GM18951 (cell line): ENCODE data around the gene FBXL7.

Experiments
- POLR2A ChIP-seq: IDR thresholded peaks from 4 replicates; pipeline ENCODE4 v1.6.1; 2011; ENCODE audit warnings: mild to moderate bottlenecking; ENCODE audit not compliant: insufficient read length, insufficient read depth; ENCODE audit errors: extremely low read depth
- in situ Hi-C: fragments of 300-500 bp; cut with MboI; formaldehyde crosslinking; loops from one replicate; pipeline ENCODE4 v1.12.0; 2022; ENCODE audit warnings: low sequenced_read_pairs, mixed read lengths, inconsistent platforms; ENCODE audit not compliant: unreplicated experiment

FBXL7 gene

DNA sequence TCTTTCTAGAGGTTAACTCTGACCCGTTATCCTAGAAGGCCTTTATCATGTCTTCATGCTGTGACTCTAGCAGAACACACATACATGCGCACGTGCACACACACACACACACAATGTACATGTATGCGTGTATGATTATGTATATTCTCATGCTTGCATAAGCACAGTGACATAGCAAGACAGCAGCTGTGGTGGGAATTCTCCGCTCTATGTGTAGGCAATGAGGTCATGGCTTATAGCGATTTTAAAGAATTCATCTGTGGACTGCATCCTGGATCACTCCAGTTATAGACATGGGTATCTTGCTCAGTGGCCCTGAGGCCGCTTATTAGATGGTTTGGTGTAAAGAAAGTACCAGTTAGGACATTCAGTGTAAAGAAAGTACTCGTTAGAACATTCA is 106.2 kb downstream of the FBXL7 start:
- in situ Hi-C loops, result no loop called here
- TF ChIP-seq POLR2A, result no peak

DNA sequence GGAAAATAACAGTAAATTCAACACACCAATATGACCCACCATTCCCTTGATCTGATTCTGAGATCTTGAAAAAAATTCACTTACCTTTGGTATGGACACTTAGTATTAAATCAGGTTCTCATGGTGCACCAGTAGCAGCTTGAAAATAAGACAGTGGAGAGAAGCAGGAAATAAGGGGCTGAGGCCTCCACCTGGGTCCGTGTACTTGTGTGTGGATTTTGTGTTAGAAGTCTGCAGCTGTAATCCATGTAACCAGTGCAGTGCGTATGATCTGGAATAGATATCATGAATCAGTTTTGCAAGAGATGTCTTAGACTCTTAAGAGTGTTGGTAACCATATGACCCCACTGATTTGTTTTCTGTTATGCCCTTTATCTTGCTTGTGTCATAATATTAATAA is 107.1 kb downstream of the FBXL7 start:
- no peak for TF ChIP-seq POLR2A
- in situ Hi-C loops, result no loop called here

DNA sequence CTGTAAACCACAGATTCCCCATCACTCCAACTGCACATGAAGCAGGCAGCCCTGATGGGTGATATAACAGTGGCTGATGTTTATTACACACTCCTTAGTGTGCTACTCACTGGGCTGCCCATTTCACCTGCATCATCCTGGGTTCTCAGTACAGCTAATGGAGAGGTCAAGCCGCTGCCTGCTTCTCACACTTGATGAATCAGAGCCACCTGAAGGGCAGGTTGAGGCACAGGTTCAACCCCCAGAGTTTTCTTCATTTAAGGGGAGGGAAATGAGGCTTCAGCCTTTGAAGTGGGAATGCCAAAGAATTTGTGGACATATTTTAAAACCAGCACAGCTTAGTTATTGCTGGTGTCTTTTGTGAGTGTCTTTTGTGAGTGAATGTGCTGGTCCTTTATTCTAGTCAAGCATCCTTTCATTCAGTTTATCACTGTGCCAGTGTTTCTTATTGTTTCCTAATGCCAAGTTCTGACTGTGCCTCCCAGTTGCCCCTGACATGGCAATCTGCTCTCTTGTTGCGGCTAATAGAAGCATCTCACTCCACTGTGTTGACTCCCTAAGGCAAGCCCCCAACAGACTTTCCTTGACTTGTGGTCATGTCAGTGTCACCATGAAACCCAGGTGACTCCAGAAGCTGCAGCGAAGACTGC is 109.2 kb downstream of the FBXL7 start:
- no peak for TF ChIP-seq POLR2A
- in situ Hi-C loops, result no loop called here

DNA sequence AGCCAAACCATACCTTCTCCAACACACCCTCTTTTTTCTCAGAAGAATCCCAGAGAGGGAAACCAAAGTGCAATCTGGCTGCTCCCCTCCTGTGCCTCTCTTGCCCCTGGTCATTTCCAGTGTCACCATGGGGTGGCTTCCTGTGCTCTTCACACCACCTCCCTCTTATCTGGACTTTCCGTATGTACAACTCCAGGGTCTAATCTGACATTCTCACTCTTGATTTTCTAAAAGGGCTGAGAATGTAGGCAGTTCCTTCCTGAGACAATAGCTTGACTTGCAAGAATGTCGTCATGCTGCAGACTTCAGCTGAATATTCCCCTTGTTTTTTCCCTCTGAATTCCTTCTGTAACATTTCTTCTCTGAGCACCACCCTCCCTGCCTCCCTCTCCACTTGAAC is 110.2 kb downstream of the FBXL7 start:
- in situ Hi-C loops, result no loop called here
- no peak for TF ChIP-seq POLR2A

DNA sequence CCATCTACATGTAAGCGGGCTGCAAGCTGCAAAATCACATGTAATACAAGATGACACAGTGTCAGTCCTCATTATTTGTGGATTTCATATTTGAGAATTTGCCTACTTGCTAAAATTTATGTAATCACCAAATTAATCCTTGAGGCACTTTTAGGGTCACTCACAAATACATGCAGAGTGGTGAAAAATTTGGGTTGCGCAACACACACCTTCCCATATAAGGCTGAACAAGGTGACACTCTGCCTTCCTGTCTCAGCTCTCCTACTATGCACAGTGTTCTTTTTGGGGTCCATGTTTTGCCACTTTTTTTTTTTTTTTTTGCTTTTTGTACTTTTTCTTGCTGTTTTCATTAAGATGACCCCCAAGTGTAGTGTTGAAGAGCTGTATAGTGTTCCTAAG is 111.0 kb downstream of the FBXL7 start:
- in situ Hi-C loops, result no loop called here

DNA sequence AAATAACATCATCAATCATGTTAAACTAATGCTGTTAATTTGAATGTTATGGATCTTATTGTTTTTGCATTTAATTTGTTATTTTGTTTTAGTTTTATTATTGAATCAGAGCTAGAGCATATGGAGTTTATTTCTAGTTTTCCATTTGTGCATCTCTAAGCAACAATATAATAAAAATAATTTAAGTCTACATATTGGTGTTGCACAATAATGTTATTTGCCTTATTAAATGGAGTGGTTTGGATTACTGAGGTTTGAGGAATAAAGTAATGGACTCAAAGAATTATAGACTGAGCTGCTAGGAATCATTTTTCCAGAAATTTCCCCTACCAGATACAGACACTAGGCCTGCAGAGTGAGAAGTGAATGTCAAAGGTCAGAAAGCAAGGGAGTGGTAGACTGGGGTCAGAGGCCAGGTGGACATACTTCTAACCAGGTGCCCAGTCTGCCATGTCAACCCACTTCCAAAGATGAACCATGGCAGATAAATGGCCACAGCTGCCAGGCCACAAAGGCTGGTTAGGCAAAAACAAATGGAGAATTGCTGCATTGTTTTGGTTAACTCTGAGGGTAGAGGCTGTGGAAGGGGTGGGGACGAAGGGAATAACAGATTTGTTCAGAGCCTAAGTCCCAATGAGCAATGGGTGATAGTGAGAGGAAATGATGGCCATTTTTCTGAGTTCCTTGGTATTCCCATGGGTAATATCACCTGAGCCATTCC is 113.1 kb downstream of the FBXL7 start:
- in situ Hi-C loops, result no loop called here
- no peak for TF ChIP-seq POLR2A

More for the DNA sequence above, 111.0 kb downstream of the FBXL7 start:
- no peak for TF ChIP-seq POLR2A

DNA sequence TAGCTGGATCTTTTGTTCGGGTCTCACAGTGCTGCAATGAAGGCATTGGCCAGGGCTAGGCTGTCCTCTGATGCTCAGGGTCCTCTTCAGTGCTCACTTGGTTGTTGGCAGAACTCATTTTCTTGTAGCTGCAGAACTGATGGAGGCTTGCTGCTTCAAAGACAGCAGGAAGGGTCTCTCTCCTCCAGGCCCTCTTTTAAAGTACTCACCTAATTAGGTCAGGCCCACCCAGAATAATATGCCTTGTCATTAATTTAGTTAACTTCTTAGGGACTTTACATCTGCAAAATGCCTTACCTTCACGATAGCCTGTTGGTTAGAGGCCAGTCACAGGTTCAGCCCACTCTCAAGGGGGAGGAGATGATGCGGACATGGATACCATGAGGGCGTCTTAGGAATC is 114.7 kb downstream of the FBXL7 start:
- in situ Hi-C loops, result no loop called here
- no peak for TF ChIP-seq POLR2A

DNA sequence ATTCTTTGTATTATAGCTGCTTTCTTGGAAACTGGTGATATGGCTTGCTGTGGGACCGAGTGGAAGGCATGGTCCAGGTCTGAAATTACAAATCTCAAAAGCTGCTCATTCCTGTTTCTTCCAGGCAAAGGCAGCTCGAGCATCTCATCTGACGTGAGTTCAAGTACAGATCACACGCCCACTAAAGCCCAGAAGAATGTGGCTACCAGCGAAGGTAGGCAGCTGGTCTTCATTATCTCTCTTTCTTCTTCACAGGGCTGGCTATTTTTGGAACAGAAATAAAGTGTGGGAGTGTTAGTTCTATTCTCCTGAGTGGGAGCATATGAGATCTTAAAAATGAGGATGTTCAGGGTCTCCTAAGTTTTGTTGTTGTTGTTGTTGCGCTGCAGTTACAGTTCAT is 115.9 kb downstream of the FBXL7 start:
- no peak for TF ChIP-seq POLR2A
- in situ Hi-C loops, result no loop called here

DNA sequence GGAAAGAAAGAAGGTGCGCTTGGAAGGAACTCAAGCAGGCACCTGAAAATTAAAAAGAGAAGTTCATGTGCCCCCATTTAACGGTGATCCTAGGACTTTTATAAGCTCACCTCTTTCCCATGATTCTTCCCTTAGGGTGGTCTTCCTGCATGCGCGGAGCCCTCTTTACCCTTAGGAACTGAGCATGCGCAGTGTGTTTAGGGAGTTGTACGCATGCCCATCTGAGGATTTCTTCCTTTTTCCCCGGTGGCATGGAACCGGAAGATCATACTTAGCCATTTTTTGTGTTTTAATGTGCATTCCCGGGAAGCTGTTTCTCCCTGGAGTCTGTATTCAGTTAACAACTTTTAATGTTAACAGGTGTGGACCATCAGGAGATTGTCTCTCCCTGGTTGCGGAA is 119.0 kb downstream of the FBXL7 start:
- TF ChIP-seq POLR2A, result no peak
- in situ Hi-C loops, result no loop called here

DNA sequence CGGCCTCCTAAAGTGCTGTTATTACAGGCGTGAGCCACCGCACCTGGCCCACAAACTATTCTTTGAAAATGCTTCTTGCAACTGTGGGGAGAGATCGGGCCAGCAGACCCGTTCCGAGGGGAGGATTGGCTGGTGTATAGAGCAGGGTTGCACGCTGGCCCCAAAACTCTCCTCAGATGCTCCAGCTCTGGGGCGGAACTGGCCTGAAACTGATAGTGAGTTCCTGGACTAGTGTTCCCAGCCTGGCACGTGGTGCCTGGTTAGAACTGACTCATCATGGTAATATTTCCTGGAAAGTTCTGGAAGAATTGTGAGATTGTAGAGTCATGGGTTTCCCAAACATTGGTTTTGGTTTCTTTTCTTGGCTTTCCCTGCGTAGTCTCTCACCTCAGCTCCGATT is 120.5 kb downstream of the FBXL7 start:
- TF ChIP-seq POLR2A, result no peak
- in situ Hi-C loops, result no loop called here

DNA sequence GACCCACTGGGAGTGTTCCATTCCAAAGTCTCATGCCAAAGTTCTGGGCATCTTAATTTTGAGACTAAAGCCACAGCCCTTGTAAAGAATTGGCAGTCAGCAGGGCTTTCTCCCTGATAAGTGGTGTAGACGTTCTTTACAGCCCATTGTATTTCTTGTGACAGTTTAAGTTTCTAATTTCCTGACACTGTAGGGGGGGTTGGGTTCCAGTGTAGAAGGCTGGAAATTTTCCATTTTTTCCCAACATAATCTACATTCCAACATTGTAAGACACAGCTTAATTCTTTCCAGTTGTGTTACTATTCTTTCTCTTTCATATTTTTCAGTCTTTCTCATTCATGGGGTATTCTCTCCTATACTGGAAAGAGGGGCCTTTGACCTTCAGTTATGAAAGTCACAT is 121.1 kb downstream of the FBXL7 start:
- no peak for TF ChIP-seq POLR2A
- in situ Hi-C loops, result no loop called here

DNA sequence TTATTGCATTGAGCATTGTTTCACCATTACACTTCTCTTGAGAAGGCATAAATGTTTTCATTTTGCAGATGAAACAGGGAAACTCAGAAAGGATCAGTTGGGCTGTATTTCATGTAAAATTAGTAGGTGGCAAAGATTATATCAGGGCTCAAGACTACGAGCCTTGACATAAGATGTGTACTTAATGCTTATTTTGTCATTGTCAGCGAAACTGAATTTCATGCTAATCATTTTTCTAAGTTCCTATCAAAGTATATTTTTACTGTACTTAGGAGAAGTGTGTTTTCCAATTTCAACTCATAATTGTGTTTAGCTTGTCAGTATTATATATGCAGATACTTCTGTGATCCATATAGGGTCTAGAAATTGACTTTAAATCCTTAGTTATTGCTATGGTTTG is 123.8 kb downstream of the FBXL7 start:
- in situ Hi-C loops, result no loop called here
- TF ChIP-seq POLR2A, result no peak

DNA sequence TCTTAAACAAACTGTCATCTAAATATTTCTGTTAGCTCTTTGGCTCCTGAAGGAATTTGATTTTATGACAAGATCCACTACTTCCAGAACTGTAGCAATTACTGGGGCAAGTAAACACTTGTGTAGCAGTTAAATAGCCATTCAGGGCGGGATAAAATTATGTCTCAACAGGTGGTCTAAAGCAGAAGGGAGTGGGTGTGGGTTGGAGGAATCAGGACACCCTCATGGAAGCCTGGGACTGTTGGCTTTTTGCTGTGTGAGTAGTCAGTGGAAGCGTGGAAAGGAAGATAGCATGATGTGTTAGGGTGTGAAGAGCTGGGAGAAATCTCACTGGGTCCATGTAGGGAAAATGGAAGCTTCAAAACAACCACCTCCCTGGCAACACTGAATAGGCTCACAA is 127.1 kb downstream of the FBXL7 start:
- in situ Hi-C loops, result no loop called here

DNA sequence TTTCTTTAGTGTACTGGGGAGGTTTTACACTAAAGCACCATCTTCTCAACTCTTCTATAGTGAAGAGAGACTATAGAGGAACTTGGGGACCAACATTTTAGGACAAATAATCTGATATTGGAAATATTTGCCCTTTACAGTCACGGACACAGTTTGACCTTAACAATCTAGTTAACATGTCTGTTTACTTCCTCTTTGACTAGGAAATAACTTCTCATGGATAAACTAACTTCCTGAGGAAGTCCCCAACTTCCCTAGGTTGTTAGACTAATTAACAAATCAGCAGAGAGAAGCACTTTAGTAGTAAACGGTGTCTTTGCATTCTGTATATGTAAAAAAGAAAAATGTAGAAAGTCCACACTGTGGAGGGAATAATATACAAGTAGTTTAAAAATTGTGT is 127.7 kb downstream of the FBXL7 start:
- in situ Hi-C loops, result no loop called here
- no peak for TF ChIP-seq POLR2A

More for the DNA sequence above, 127.1 kb downstream of the FBXL7 start:
- TF ChIP-seq POLR2A, result no peak

DNA sequence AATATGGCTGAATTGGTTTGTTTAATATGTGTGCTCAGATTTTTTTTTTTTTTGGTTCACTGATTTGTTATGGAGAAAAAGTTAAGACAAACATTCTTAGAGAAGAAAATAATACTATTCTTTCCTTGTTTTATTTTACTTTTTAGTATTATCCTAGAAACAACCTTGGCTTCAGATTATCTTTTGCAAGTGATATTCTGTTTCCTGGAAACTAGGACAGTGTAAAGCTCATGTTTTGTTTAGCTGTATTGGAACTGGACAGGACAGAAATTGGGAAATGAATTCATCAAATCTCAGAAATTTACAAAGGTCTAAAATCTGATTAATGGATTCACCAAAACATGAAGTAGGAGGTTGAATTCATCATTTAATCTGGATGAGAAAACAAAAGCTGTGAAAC is 130.5 kb downstream of the FBXL7 start:
- in situ Hi-C loops, result no loop called here
- no peak for TF ChIP-seq POLR2A
